ENCODE results near the gene SLC6A9. TPM values are rescaled to one million over a fixed set of nuclear protein-coding genes. Genes with fewer than 3 reads are reported as not detected.

SLC6A9 gene
- total and polyA plus RNA-seq, 2 of the 8 experiments (the other 6 are each of a cell fraction or from before 2014, with no cell fraction given): 20.2 to 24.2 TPM

GRCh38 chr1:44030605-44031251 lies 534 bp downstream of the SLC6A9 start (continued):
- peak; percentile 17 to 52 (median 40); a peak in 3 of 4 replicates for TF ChIP-seq CTCF (IDR thresholded peaks at IDR 0.05; ENCODE audit: control extremely low read depth in 1 of 3, insufficient read depth in 1 of 3, low read depth in 1 of 3, low read length in 3 of 3)
- TF ChIP-seq GABPA (IDR thresholded peaks at IDR 0.05; ENCODE audit: borderline replicate concordance, insufficient read depth, low read length): no peak
- no peak for TF ChIP-seq NANOG (IDR thresholded peaks at IDR 0.05; ENCODE audit: insufficient read depth, low read depth, low read length, poor library complexity, severe bottlenecking)
- peak in 1 of 2 experiments; percentile 44; a peak in 2 of 3 replicates for TF ChIP-seq POLR2A (IDR thresholded peaks at IDR 0.05; ENCODE audit: control extremely low read depth in 1 of 2, low read depth in 2 of 2, low read length in 2 of 2)
- TF ChIP-seq ASH2L (IDR thresholded peaks at IDR 0.05; ENCODE audit: low read length): peak; percentile 22
- no peak for TF ChIP-seq ZNF274 (IDR thresholded peaks at IDR 0.05; ENCODE audit: borderline replicate concordance, extremely low read depth, low read length)
- peak; percentile 22 to 42; a peak in 3 of 4 replicates for TF ChIP-seq RAD21 (IDR thresholded peaks at IDR 0.05 in 1 of 2, conservative IDR thresholded peaks at IDR 0.05 in 1 of 2; ENCODE audit: low read depth in 2 of 2, low read length in 2 of 2)
- no peak for TF ChIP-seq RBBP5 (IDR thresholded peaks at IDR 0.05; ENCODE audit: borderline replicate concordance, low read depth, low read length)
- no peak for TF ChIP-seq HDAC6 (IDR thresholded peaks at IDR 0.05; ENCODE audit: low read depth, low read length)
- 0 out of 2 replicates have a peak, but pooled peaks have one; percentile 40 for TF ChIP-seq TAF1 (IDR thresholded peaks at IDR 0.05; ENCODE audit: low read depth, low read length)
- no peak for TF ChIP-seq TEAD4 (IDR thresholded peaks at IDR 0.05; ENCODE audit: low read depth, low read length)
- no peak for TF ChIP-seq EZH2 (IDR thresholded peaks at IDR 0.05; ENCODE audit: low read depth, low read length, severe bottlenecking)
- TF ChIP-seq TBP (IDR thresholded peaks at IDR 0.05; ENCODE audit: low read depth, low read length): no peak; the same call in 1 of the 2 replicates
- no peak for TF ChIP-seq POLR2AphosphoS5 (IDR thresholded peaks at IDR 0.05; ENCODE audit: low read depth, low read length)
- TF ChIP-seq POU5F1 (IDR thresholded peaks at IDR 0.05; ENCODE audit: low read depth, low read length): no peak
- TF ChIP-seq CHD2 (IDR thresholded peaks at IDR 0.05; ENCODE audit: low read length): no peak

Measured in H1 (cell line).